ENCODE results near the gene OR52A1.
"Not testable (repeated sequence)": the region's sequence is repeated elsewhere in the genome, so short reads cannot be mapped to it uniquely, and the experiment has no call there.

OR52A1 gene

DNA sequence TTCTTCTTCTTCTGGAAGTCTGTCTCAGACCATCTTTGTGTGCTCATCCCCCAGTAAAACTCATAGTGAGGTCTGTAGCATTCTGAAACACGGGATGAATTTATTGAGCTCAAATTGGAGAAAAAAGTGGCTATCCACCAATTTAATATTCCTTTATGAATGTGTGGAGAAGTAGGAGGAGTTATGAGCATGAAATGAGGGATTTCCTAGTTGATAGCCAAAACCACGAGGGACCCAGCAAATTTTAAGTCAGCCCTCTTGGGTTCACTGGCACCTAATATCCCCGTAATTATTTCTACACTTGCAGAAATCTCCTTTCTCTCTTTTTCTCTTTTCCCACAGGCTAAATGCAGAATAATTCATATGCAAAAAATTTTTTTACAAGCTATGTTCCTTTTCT, at the start of gene OR52A1:
OR52A1 (minus strand) TSS at position 101 of the 400 bp plus-strand sequence. CDS start 2,388 bp downstream, outside the sequence.
- no peak for DNase-seq

DNA sequence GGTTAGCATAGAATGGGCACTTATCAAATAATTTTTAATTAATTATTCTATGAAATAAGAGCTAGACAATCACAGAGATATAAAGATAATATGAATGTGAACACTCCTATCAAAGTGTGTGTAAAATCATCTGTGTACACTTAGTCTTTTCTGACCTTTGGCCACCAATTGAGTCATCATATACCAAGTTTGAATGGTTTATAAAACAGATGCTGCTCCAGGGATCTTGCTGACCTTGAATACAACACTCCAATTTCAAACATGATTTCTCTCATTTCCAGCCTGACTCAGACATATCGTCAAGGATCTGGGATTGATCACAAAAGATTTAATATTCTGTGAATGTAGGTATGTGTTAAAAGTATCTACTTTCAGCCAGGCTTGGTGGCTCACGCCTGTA, 48.8 kb upstream of the OR52A1 start:
- no peak for DNase-seq

DNA sequence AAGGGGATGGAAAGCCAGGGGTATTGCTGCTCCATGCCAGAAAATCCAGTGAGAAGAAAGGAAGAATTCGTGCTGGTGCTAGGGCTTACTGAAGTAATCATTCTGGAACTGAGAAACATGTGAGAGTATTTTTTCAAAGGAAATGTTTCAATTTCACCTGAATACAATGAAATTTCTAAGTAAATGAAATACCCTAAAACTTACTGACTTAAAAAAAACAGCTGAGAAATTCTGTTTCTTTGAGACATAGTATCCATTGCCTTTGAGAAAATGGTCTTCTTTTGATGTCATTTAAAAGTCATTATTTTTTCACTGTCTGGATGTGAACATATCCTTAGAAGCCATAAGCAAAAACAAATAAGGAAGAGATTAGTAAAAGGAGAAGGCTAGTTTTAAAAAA, 46.0 kb upstream of the OR52A1 start, which contains the start of gene OR51V1:
OR51V1 (minus strand) TSS at position 101 of the 400 bp plus-strand sequence; CDS start at position 101, 0 bp downstream.
- DNase-seq: no peak

GRCh38 chr11:5198285-5198684, 43.7 kb upstream of the OR52A1 start:
- DNase-seq: no peak

- DNase-seq: no peak
Observed at GRCh38 chr11:5197536-5197935, 43.0 kb upstream of the OR52A1 start.

DNA sequence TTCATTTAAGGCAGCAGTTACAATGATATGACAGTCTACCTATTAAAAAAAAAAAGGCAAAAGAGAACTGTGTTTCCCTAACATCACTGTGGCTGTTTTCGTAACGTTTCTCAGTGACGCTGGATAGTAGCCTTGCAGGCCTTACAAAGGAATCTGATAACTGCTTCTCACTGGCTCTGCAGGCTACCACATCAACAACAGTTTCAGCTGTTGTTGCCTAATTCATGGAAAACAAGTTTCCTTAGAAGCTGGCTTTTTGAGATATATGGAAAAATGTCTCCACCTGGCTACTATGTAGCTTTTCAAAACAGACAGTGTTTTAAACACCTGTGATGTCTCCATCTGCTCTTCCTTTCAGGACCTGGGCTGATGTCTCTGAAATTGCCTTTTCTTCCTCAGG, 42.2 kb upstream of the OR52A1 start:
- DNase-seq: no peak

- no peak for DNase-seq
Observed at GRCh38 chr11:5196067-5196466, 41.5 kb upstream of the OR52A1 start.

DNA sequence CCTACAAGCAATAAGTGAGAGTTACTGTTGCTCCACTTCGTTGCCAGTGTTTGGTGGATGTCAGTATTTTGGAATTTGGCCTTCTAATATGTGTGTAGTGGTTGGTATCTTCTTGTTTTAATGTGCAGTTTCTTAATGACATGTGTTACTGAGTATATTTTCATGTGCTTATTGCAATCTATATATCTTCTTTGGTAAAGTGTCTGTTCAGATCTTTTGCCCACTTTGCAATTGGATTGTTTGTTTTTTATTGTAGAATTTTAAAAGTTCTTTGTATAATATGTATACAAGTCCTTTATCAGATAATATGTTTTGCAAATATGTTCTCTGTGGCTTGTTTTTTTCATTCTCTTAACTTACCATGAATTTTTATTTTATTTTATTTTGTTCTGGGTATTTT, 38.2 kb upstream of the OR52A1 start:
- no peak for DNase-seq

DNA sequence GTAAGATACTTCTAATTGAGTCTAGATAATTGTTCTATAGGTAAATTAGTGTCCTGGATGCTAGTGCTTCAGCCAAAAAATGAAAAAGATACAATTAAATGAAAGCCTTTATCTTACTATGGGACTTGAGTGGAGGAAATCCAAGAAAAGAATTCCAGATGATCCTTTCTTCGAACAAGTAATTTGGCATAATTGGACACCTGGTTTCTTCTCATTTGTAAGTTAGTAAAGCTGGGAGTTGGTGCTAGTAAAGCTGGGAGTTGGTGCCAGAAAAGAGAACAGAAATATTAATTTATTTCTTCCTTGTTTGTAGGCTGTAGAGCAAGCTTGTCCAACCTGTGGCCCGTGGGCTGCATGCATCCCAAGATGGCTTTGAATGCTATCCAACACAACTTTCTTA, 33.6 kb upstream of the OR52A1 start:
- DNase-seq: no peak

DNA sequence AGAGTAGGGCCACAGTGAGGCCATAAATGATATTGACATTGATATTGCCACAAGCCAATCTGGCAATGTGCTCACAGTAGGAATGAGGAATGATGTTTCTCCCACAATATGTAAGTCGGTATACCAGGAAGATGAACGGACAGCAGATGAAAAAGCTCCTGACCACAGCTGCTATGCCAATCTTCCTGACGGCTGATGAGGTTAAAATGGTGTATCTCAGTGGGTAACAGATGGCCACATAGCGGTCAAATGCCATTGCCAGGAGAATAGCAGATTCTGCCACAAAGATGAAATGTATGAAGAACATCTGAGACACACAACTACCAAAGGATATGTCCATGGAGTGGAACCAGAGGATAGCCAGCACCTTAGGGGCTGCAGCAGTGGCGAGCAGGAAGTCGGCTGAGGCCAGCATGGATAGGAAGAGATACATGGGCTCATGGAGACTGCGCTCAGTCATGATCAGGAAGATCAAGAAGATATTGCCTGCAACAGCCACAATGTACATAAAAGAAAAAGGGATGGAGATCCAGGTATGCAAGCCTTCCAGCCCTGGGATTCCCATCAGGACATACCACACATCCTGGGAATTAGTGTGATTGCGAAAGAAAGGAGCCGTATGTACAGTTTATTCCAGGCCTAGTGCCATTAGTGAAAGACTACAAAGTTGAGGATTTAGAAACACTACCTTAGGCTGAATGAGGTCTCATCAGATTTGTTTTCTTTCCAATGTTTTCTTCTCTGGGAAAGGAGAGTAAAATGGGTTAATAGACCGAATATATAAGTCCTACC, 23.7 kb upstream of the OR52A1 start:
- no peak for DNase-seq

- DNase-seq: no peak
Observed at GRCh38 chr11:5174934-5175333, 20.4 kb upstream of the OR52A1 start.

DNA sequence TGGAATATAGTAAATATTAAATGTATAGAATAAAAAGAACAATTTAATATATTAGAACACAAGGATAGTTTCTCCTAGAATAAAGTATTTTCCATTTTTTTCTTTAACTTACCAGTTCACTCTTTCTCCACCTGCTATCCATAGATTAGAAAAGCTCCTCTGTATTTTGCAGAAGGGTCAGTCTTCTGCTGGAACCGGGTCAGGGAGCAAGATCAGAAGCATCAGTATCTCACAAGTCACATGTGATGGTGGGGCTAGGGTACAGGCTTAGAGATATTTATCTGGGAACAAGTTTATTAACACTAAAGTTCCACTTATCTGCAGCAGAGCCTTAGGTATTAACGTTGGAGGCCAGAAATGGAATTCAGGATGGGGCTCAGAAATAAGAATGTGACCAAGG, 17.3 kb upstream of the OR52A1 start:
- no peak for DNase-seq

DNA sequence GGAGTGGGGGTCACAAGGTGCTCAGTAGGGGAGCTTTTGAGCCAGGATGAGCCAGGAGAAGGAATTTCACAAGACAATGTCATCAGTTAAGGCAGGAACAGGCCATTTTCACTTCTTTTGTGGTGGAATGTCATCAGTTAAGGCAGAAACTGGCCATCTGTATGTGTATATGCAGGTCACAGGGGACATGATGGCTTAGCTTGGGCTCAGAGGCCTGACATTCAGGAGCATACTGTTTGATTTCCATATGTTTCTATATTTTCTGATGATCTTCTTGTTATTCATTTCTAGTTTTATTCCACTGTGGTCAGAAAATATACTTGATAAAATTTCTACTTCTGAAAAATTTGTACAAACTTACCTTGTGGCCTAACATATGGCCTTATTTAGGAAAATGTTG, 11.3 kb upstream of the OR52A1 start:
- DNase-seq: not testable (repeated sequence)

- DNase-seq: not testable (repeated sequence)
Observed at GRCh38 chr11:5164807-5165206, 10.2 kb upstream of the OR52A1 start.

DNA sequence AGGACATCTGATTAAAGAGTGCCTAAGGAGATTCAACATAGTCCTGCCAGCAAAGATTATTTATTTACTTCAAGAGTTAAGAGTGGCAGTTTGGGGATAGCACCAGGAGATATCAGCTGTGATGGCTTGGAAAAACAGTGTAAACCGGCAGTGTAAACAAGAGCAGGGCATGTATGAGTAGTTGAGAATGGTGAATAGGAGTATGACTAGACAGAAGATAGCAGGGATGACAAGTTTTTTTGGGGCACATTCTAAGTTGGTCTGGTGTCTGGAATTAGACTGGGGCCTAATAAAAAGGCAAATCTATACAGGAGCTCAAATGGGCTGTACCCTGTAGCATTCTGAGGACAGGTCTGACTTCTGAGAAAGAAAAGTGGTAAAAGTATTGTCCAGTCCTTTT, 6.5 kb upstream of the OR52A1 start:
- DNase-seq: not testable (repeated sequence)

DNA sequence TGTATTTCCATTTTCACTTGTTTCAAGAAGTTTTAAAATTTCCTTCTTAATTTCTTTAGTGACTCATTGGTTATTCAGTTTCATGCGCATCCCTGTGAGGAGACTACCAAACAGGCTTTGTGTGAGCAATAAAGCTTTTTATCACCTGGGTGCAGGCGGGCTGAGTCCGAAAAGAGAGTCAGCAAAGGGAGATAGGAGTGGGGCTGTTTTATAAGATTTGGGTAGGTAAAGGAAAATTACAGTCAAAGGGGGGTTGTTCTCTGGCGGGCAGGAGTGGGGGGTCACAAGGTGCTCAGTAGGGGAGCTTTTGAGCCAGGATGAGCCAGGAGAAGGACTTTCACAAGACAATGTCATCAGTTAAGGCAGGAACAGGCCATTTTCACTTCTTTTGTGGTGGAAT, 5.7 kb upstream of the OR52A1 start:
- not testable (repeated sequence) for DNase-seq

DNA sequence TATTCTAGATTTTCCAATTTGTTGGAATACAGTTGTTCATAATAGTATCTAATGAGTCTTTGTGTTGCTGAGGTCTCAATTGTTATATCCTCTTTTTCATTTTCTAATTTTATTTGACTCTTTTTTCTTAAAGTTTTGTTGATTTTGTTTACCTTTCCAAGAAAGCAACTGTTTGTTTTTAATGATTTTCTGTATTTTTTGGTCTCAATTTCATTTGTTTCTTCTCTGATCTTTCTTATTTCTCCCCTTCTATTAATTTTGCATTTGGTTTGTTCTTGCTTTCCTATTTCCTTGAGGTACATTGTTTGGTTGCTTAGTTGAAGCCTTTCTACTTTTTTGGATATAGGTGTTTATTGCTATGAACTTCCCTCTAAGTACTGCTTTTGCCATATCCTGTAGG, 5.2 kb upstream of the OR52A1 start:
- DNase-seq: no peak

DNA sequence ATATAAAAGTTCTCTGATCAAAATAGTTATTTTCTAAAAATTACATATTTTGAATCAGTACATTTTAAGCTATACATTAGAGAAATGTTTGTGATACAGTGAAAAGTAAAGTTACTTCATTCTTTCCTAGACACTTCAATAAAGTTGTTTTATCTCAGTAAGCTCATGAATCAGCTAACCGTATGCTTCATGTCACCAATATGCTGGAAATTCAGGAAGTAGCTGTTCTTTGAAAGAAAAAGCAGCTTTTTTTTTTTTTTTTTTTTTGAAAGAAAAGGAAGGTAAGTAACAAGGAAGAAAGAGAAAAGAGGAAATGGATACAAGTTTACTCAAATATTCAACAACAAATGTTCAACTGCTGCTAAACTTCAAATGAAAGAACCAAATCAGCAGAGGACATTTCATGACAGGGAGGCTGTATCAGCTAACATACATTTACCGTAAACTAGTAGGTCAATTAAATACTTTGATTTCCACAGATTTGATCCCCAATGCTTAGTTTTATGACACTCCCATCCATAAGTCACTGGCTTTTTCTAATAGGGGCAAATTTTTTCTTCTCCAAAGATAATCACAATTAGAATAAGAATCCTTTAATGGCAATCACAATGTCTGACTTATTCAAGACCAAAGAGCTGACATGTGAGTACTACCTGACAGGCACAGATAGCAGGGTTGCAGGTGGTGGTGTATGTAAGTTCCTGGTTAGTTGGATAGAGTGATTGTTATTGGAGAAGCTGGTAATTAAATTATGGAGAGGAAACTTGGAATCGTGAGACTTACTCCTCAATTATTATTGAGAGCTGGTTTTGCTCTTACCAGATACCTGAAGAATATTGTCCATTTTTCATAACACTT, 754 bp downstream of the OR52A1 start:
- no peak for DNase-seq

DNA sequence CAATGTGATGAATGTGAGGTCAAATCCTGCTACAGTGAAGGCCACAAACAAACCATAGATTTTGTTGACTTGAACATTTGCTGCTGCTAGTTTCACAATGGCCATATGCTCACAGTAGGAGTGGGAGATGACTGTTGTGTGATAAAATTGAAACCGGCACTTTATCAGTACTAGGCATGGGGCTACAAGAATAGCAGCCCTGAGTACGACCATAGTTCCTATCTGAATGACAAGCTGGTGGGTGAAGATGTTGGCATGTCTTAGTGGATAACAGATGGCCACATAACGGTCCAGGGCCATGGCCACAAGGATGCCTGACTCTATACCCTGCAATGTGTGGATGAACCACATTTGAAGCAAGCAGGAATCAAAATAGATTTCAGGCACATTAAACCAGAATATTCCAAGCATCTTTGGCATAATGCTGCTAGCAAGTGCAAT, 2.8 kb downstream of the OR52A1 start:
- DNase-seq: no peak

DNA sequence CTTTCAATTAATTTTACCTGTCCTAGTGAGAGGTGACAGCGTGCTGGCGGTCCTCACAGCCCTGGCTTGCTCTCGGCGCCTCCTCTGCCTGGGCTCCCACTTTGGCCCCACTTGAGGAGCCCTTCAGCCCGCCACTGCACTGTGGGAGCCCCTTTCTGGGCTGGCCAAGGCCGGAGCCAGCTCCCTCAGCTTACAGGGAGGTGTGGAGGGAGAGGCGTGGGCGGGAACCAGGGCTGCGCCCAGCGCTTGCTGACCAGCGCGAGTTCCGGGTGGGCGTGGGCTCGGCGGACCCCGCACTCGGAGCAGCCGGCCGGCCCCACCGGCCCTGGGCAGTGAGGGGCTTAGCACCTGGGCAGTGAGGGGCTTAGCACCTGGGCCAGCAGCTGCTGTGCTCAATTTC, 10.4 kb downstream of the OR52A1 start:
- not testable (repeated sequence) for DNase-seq

DNA sequence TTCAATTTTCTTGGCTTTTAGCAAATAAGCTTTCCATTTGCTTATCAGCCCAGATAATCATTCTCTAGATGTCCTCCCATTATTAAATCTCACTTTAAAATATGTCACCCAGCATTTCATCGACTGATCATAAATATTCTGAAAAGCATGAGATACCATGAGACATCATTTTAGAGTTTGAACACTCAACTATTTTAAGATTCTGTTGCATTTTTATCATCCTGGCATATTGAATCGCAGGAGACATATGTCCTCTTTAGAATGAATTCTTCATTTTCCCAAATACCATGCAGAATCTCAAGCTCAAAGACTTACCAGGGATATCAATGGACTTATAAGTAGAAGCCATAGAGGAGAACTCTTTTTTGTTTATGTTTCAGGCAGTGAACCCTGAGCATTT, 16.6 kb downstream of the OR52A1 start, which contains the start of gene OR52A5:
OR52A5 (minus strand) TSS at position 361 of the 400 bp plus-strand sequence. CDS start 5,714 bp downstream, outside the sequence.
- DNase-seq: no peak

DNA sequence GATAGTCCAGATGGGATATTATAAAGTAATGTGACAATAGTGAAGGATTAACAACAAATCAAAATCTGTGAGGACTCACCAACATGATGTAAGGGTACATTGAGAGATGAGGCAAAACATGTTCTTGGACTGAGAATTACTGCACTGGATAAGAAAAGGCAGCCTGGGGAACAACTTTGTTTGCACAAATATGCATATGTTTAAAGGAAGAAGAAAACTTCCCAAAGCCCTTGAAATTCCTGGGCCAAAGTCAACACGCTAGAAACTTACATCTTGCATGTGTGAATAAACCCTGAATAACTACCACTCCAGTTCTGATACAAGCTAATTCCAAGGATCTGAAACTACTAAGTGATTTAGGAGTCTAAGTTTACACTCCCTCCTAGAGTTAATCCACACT, 17.5 kb downstream of the OR52A1 start:
- DNase-seq: no peak

GRCh38 chr11:5136261-5136660, 18.3 kb downstream of the OR52A1 start:
- no peak for DNase-seq

Data from NCI-H2107 (cell line).